CD4-positive, alpha-beta T cell treated with Interleukin-1 beta for 1 hour (primary cell): ENCODE measurements around the gene RAPGEF5.

Experiments
- DNase-seq, 2 donors: peaks; one replicate each; pipeline ENCODE4 v3.0.0-alpha.2; 2020 to 2022

The RAPGEF5 gene

GRCh38 chr7:22346383-22347107 lies 10.4 kb downstream of the RAPGEF5 start:
- no peak for DNase-seq

- DNase-seq = no peak
Measured at GRCh38 chr7:22344655-22345054, 12.3 kb downstream of the RAPGEF5 start.

GRCh38 chr7:22343612-22344011 lies 13.3 kb downstream of the RAPGEF5 start:
- no peak for DNase-seq

GRCh38 chr7:22343071-22343470 lies 13.9 kb downstream of the RAPGEF5 start:
- no peak for DNase-seq

- DNase-seq = no peak
Measured at GRCh38 chr7:22339725-22340390, 17.1 kb downstream of the RAPGEF5 start.

GRCh38 chr7:22338877-22339276 lies 18.1 kb downstream of the RAPGEF5 start:
- no peak for DNase-seq

GRCh38 chr7:22338411-22338810 lies 18.5 kb downstream of the RAPGEF5 start:
- no peak for DNase-seq

GRCh38 chr7:22333680-22334141 lies 23.2 kb downstream of the RAPGEF5 start:
- no peak for DNase-seq

GRCh38 chr7:22332461-22332870 lies 24.5 kb downstream of the RAPGEF5 start:
- no peak for DNase-seq

- no peak for DNase-seq
Measured at GRCh38 chr7:22331704-22332103, 25.2 kb downstream of the RAPGEF5 start.

- DNase-seq = no peak
Measured at GRCh38 chr7:22330903-22331302, 26.1 kb downstream of the RAPGEF5 start.

GRCh38 chr7:22329816-22330524 lies 27.0 kb downstream of the RAPGEF5 start:
- DNase-seq = no peak

- DNase-seq = no peak
Measured at GRCh38 chr7:22326181-22326580, 30.8 kb downstream of the RAPGEF5 start.

- no peak for DNase-seq
Measured at GRCh38 chr7:22325671-22326070, 31.3 kb downstream of the RAPGEF5 start.

GRCh38 chr7:22323714-22324113 lies 33.2 kb downstream of the RAPGEF5 start:
- no peak for DNase-seq

GRCh38 chr7:22320416-22320815 lies 36.5 kb downstream of the RAPGEF5 start:
- no peak for DNase-seq

GRCh38 chr7:22319424-22320403 lies 37.2 kb downstream of the RAPGEF5 start:
- no peak for DNase-seq

- DNase-seq = no peak
Measured at GRCh38 chr7:22318376-22318775, 38.6 kb downstream of the RAPGEF5 start.

GRCh38 chr7:22317632-22318031 lies 39.3 kb downstream of the RAPGEF5 start:
- DNase-seq = no peak

- no peak for DNase-seq
Measured at GRCh38 chr7:22316914-22317313, 40.0 kb downstream of the RAPGEF5 start.

- DNase-seq = no peak
Measured at GRCh38 chr7:22307816-22308215, 49.1 kb downstream of the RAPGEF5 start.

GRCh38 chr7:22305706-22306105 lies 51.2 kb downstream of the RAPGEF5 start:
- DNase-seq = no peak
